ENCODE results near the gene OR56B4. TPM values are rescaled to one million over a fixed set of nuclear protein-coding genes. Genes with fewer than 3 reads are reported as not detected.
"Not testable (repeated sequence)": the region's sequence is repeated elsewhere in the genome, so short reads cannot be mapped to it uniquely, and the experiment has no call there.

Gene OR56B4
- total and polyA plus RNA-seq, 2 donors from 2014 or later: not detected

DNA sequence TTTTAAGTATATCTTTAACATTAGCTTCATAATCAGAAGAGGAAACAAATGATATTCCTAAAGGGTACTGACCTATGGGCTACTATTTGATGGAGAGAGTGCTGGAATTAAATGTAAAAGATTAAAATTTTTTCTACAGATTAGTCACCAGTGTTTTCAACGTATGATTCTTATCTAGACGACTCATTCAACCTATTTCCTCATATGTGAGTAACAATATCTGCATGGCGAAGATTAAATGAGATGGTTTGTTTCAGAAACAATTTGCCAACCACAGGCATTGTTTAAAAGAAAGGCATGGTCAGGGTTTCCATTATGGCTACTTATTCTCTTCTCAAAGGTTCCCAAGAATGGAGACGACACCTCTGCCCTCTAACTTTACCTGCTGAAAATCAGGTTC is 20.4 kb downstream of the OR56B4 start:
- Histone ChIP-seq H3K27ac (ENCODE audit: low read depth in 2 of 2, low read length in 2 of 2) (no peak overlapping the region), H3K27me3 (ENCODE audit: control insufficient read depth, insufficient read depth, low read length) (no peaks in the 10 kb centered on the region), H3K4me3 (ENCODE audit: low read length in 3 of 3) (no peak overlapping the region), H3K9ac (ENCODE audit: low read length in 3 of 3) (no peak overlapping the region), H3K9me3 (ENCODE audit: control insufficient read depth in 2 of 3, insufficient read depth in 1 of 3, low read length in 3 of 3) (no peaks in the 10 kb centered on the region), H3K4me1 (ENCODE audit: control insufficient read depth in 2 of 3, insufficient read depth in 2 of 3, low read depth in 1 of 3, low read length in 3 of 3) (no peaks in the 10 kb centered on the region), H3K36me3 (ENCODE audit: control insufficient read depth in 2 of 3, insufficient read depth in 3 of 3, low read length in 3 of 3) (no peaks in the 10 kb centered on the region)
- intact Hi-C loops (cut with DNase I): no loop called here
- no peak for DNase-seq
- no peak for FAIRE-seq
- TF ChIP-seq, protein P1, sequence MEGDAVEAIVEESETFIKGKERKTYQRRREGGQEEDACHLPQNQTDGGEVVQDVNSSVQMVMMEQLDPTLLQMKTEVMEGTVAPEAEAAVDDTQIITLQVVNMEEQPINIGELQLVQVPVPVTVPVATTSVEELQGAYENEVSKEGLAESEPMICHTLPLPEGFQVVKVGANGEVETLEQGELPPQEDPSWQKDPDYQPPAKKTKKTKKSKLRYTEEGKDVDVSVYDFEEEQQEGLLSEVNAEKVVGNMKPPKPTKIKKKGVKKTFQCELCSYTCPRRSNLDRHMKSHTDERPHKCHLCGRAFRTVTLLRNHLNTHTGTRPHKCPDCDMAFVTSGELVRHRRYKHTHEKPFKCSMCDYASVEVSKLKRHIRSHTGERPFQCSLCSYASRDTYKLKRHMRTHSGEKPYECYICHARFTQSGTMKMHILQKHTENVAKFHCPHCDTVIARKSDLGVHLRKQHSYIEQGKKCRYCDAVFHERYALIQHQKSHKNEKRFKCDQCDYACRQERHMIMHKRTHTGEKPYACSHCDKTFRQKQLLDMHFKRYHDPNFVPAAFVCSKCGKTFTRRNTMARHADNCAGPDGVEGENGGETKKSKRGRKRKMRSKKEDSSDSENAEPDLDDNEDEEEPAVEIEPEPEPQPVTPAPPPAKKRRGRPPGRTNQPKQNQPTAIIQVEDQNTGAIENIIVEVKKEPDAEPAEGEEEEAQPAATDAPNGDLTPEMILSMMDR (IDR thresholded peaks at IDR 0.05; ENCODE audit: borderline replicate concordance, extremely low read depth, insufficient read depth): no peak

DNA sequence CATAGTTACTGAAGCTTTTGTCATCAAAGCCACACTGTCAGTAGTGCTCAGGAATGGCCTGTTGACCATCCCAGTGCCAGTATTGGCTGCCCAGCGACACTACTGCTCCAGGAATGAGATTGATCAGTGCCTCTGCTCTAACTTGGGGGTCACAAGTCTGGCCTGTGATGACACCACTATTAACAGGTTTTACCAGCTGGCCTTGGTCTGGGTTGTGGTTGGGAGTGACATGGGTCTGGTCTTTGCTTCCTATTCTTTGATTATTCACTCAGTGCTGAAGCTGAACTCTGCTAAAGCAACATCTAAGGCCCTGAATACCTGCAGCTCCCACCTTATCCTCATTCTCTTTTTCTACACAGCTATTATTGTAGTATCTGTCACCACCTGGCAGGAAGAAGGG is 21.5 kb downstream of the OR56B4 start:
- intact Hi-C loops (cut with DNase I): no loop called here
- TF ChIP-seq, protein P1 (IDR thresholded peaks at IDR 0.05; ENCODE audit: borderline replicate concordance, extremely low read depth, insufficient read depth): no peak

DNA sequence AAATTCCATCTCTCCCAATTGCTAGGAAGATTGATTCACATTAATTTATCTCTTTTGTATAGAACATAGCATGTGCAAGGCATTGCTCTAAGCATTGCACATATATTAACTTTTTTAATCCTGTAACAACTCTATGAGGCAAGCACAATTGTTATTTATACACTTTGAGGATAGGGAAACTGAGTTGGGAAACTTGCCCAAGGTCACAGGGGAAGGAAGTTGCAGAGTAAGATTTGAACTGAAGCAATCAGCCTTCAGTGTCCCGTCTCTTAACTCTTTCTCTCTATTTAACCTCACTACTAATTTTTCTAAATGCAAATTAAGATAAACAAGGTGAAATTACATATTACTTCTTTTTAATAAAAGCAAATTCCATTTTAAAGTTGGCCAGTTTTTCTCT is 22.2 kb downstream of the OR56B4 start:
- no peaks in the 10 kb centered on the region for H3K27me3 ChIP-seq (ENCODE audit: control insufficient read depth, insufficient read depth, low read length)
- no peak for DNase-seq
- H3K4me3 ChIP-seq (ENCODE audit: low read length in 3 of 3): no peak overlapping the region
- no peaks in the 10 kb centered on the region for H3K9me3 ChIP-seq (ENCODE audit: control insufficient read depth in 2 of 3, insufficient read depth in 1 of 3, low read length in 3 of 3)
- no peaks in the 10 kb centered on the region for H3K36me3 ChIP-seq (ENCODE audit: control insufficient read depth in 2 of 3, insufficient read depth in 3 of 3, low read length in 3 of 3)
- H3K9ac ChIP-seq (ENCODE audit: low read length in 3 of 3): no peak overlapping the region
- no peak overlapping the region for H3K27ac ChIP-seq (ENCODE audit: low read depth in 2 of 2, low read length in 2 of 2)
- intact Hi-C loops (cut with DNase I): no loop called here
- no peak for FAIRE-seq
- TF ChIP-seq, protein P1 (IDR thresholded peaks at IDR 0.05; ENCODE audit: borderline replicate concordance, extremely low read depth, insufficient read depth): no peak
- no peaks in the 10 kb centered on the region for H3K4me1 ChIP-seq (ENCODE audit: control insufficient read depth in 2 of 3, insufficient read depth in 2 of 3, low read depth in 1 of 3, low read length in 3 of 3)

More for the DNA sequence above, 21.5 kb downstream of the OR56B4 start:
- H3K9ac ChIP-seq (ENCODE audit: low read length in 3 of 3): no peak overlapping the region
- no peaks in the 10 kb centered on the region for H3K36me3 ChIP-seq (ENCODE audit: control insufficient read depth in 2 of 3, insufficient read depth in 3 of 3, low read length in 3 of 3)
- no peak overlapping the region for H3K27ac ChIP-seq (ENCODE audit: low read depth in 2 of 2, low read length in 2 of 2)
- no peaks in the 10 kb centered on the region for H3K9me3 ChIP-seq (ENCODE audit: control insufficient read depth in 2 of 3, insufficient read depth in 1 of 3, low read length in 3 of 3)
- DNase-seq: no peak
- H3K27me3 ChIP-seq (ENCODE audit: control insufficient read depth, insufficient read depth, low read length): no peaks in the 10 kb centered on the region
- H3K4me3 ChIP-seq (ENCODE audit: low read length in 3 of 3): no peak overlapping the region
- H3K4me1 ChIP-seq (ENCODE audit: control insufficient read depth in 2 of 3, insufficient read depth in 2 of 3, low read depth in 1 of 3, low read length in 3 of 3): no peaks in the 10 kb centered on the region
- no peak for FAIRE-seq

DNA sequence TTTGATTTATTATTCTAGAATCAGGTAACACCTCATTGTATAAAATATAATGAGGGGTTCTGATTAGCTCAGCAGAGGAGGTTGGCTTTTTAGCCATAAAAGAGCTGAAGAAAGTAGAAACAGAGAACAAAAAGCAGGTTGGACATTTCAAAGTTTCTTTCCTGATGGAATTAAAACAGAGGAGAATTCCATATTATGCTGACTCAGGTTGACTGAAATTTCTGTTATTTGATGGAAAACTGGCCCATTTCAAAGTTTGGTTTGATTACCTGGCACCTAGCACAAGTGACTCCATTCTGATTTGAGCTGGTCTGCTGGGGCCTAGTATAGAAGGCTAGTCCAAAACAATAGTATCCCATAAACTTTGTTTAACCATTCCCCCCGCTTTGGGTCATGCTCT is 24.9 kb downstream of the OR56B4 start:
- no peak overlapping the region for H3K9ac ChIP-seq (ENCODE audit: low read length in 3 of 3)
- H3K36me3 ChIP-seq (ENCODE audit: control insufficient read depth in 2 of 3, insufficient read depth in 3 of 3, low read length in 3 of 3): no peaks in the 10 kb centered on the region
- no peak overlapping the region for H3K27ac ChIP-seq (ENCODE audit: low read depth in 2 of 2, low read length in 2 of 2)
- H3K27me3 ChIP-seq (ENCODE audit: control insufficient read depth, insufficient read depth, low read length): no peaks in the 10 kb centered on the region
- H3K4me1 ChIP-seq (ENCODE audit: control insufficient read depth in 2 of 3, insufficient read depth in 2 of 3, low read depth in 1 of 3, low read length in 3 of 3): no peaks in the 10 kb centered on the region
- H3K4me3 ChIP-seq (ENCODE audit: low read length in 3 of 3): no peak overlapping the region
- no peaks in the 10 kb centered on the region for H3K9me3 ChIP-seq (ENCODE audit: control insufficient read depth in 2 of 3, insufficient read depth in 1 of 3, low read length in 3 of 3)
- intact Hi-C loops (cut with DNase I): no loop called here
- TF ChIP-seq, protein P1 (IDR thresholded peaks at IDR 0.05; ENCODE audit: borderline replicate concordance, extremely low read depth, insufficient read depth): no peak
- DNase-seq (no peak), FAIRE-seq (no peak)

DNA sequence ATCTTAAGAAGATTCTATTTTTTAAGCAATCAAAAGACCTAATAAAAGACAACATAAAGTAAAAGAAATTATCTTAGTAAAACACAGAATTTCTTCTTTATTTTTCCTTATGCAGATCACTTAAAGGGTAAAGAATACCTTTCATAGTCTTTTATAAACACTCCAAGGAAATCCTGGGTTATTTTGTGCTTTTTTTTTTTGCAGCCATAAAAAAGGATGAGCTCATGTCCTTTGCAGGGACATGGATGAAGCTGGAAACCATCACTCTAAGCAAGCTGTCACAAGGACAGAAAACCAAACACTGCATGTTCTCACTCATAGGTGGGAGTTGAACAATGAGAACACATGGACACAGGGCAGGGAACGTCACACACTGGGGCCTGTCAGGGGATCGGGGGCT is 28.5 kb downstream of the OR56B4 start:
- H3K27me3 ChIP-seq (ENCODE audit: control insufficient read depth, insufficient read depth, low read length); H3K36me3 ChIP-seq (ENCODE audit: control insufficient read depth in 2 of 3, insufficient read depth in 3 of 3, low read length in 3 of 3); H3K4me1 ChIP-seq (ENCODE audit: control insufficient read depth in 2 of 3, insufficient read depth in 2 of 3, low read depth in 1 of 3, low read length in 3 of 3); H3K27ac ChIP-seq (ENCODE audit: low read depth in 2 of 2, low read length in 2 of 2); H3K9ac ChIP-seq (ENCODE audit: low read length in 3 of 3); FAIRE-seq; H3K9me3 ChIP-seq (ENCODE audit: control insufficient read depth in 2 of 3, insufficient read depth in 1 of 3, low read length in 3 of 3); DNase-seq; intact Hi-C loops (cut with DNase I); H3K4me3 ChIP-seq (ENCODE audit: low read length in 3 of 3): not testable (repeated sequence)
